GM19025 (cell line): ENCODE data around the gene VPS35.

Experiments
- ATAC-seq: cut with Tn5 transposase; IDR thresholded peaks from one replicate; pipeline ENCODE4 v1.9.1; 2021; ENCODE audit warnings: mild to moderate bottlenecking, low read depth, moderate library complexity; ENCODE audit not compliant: unreplicated experiment

Gene VPS35

GRCh38 chr16:46688654-46689364 is at the start of gene VPS35:
TSS of gene VPS35 (minus strand) at chr16:46689178. CDS start at chr16:46689133, 45 bp downstream.
- ATAC-seq, result peak; percentile 80

GRCh38 chr16:46737621-46738214 is 48.7 kb upstream of the VPS35 start:
- ATAC-seq, result no peak

- no peak for ATAC-seq
Measured at GRCh38 chr16:46736695-46737094, 47.7 kb upstream of the VPS35 start.

- no peak for ATAC-seq
Measured at GRCh38 chr16:46733319-46733830, 44.4 kb upstream of the VPS35 start.

GRCh38 chr16:46732561-46732960 is 43.6 kb upstream of the VPS35 start:
- ATAC-seq, result no peak

GRCh38 chr16:46731691-46732555 is 42.9 kb upstream of the VPS35 start:
- no peak for ATAC-seq

- no peak for ATAC-seq
Measured at GRCh38 chr16:46730801-46731690, 42.1 kb upstream of the VPS35 start.

- no peak for ATAC-seq
Measured at GRCh38 chr16:46730126-46730525, 41.1 kb upstream of the VPS35 start.

- no peak for ATAC-seq
Measured at GRCh38 chr16:46729326-46729995, 40.5 kb upstream of the VPS35 start.

- no peak for ATAC-seq
Measured at GRCh38 chr16:46728806-46729205, 39.8 kb upstream of the VPS35 start.

GRCh38 chr16:46727630-46728029 is 38.7 kb upstream of the VPS35 start:
- no peak for ATAC-seq

- no peak for ATAC-seq
Measured at GRCh38 chr16:46727184-46727583, 38.2 kb upstream of the VPS35 start.

GRCh38 chr16:46721885-46722284 is 32.9 kb upstream of the VPS35 start:
- no peak for ATAC-seq

- no peak for ATAC-seq
Measured at GRCh38 chr16:46720619-46721018, 31.6 kb upstream of the VPS35 start.

GRCh38 chr16:46719528-46719927 is 30.6 kb upstream of the VPS35 start:
- no peak for ATAC-seq

GRCh38 chr16:46718214-46718613 is 29.2 kb upstream of the VPS35 start:
- ATAC-seq, result no peak

GRCh38 chr16:46717692-46718091 is 28.7 kb upstream of the VPS35 start:
- no peak for ATAC-seq

- no peak for ATAC-seq
Measured at GRCh38 chr16:46715769-46716305, 26.9 kb upstream of the VPS35 start.
